HuH-7.5 (cell line): Measurements from ENCODE around the gene HEATR5B.

Experiments
- DNase-seq: peaks from one replicate; pipeline ENCODE4 v3.0.0; 2011; ENCODE audit warnings: low spot score

HEATR5B gene

GRCh38 chr2:37083873-37084794, at the start of gene HEATR5B, which contains the start of gene GPATCH11:
TSS of gene HEATR5B (minus strand) at chr2:37084372. CDS start at chr2:37083414, 958 bp downstream.
TSS of gene GPATCH11 (plus strand) at chr2:37084518. CDS start at chr2:37088382, 3,864 bp downstream.
- peak; percentile 81 for DNase-seq

GRCh38 chr2:37132914-37133313, 48.7 kb upstream of the HEATR5B start:
- no peak for DNase-seq

GRCh38 chr2:37125416-37125815, 41.2 kb upstream of the HEATR5B start:
- DNase-seq: no peak

GRCh38 chr2:37119157-37119556, 35.0 kb upstream of the HEATR5B start:
- DNase-seq: no peak

GRCh38 chr2:37117566-37117965, 33.4 kb upstream of the HEATR5B start:
- no peak for DNase-seq

GRCh38 chr2:37111958-37112357, 27.8 kb upstream of the HEATR5B start:
- no peak for DNase-seq

GRCh38 chr2:37110306-37111212, 26.4 kb upstream of the HEATR5B start:
- no peak for DNase-seq

- no peak for DNase-seq
These were observed 25.4 kb upstream of the HEATR5B start for GRCh38 chr2:37109523-37109922.

GRCh38 chr2:37105150-37105549, 21.0 kb upstream of the HEATR5B start:
- DNase-seq: no peak

GRCh38 chr2:37104178-37104577, 20.0 kb upstream of the HEATR5B start:
- no peak for DNase-seq

GRCh38 chr2:37102588-37102987, 18.4 kb upstream of the HEATR5B start:
- DNase-seq: no peak

- DNase-seq: no peak
These were observed 15.9 kb upstream of the HEATR5B start for GRCh38 chr2:37100054-37100453.

- DNase-seq: no peak
These were observed 14.4 kb upstream of the HEATR5B start for GRCh38 chr2:37098416-37099118.

GRCh38 chr2:37096568-37096967, 12.4 kb upstream of the HEATR5B start:
- DNase-seq: no peak

- no peak for DNase-seq
These were observed 7.7 kb upstream of the HEATR5B start for GRCh38 chr2:37091873-37092272.

- no peak for DNase-seq
These were observed 5.9 kb upstream of the HEATR5B start for GRCh38 chr2:37090019-37090477.

- DNase-seq: no peak
These were observed 1.6 kb upstream of the HEATR5B start for GRCh38 chr2:37085731-37086147.

- no peak for DNase-seq
These were observed 625 bp upstream of the HEATR5B start for GRCh38 chr2:37084797-37085196.

GRCh38 chr2:37080689-37081088, 3.5 kb downstream of the HEATR5B start:
- no peak for DNase-seq

- no peak for DNase-seq
These were observed 3.9 kb downstream of the HEATR5B start for GRCh38 chr2:37080266-37080665.

- DNase-seq: no peak
These were observed 13.2 kb downstream of the HEATR5B start for GRCh38 chr2:37070931-37071330.

- no peak for DNase-seq
These were observed 15.5 kb downstream of the HEATR5B start for GRCh38 chr2:37068686-37069085.
